Right forelimb (tissue), 1 donor: Measurements from ENCODE around the gene CRB3.
A peak's percentile ranks its signal among the peaks of the same experiment; 100 is the strongest.

ENCODE experiments used
- DNase-seq: peaks from one replicate; pipeline ENCODE4 v3.0.0-alpha.2; 2018

The CRB3 gene

DNA sequence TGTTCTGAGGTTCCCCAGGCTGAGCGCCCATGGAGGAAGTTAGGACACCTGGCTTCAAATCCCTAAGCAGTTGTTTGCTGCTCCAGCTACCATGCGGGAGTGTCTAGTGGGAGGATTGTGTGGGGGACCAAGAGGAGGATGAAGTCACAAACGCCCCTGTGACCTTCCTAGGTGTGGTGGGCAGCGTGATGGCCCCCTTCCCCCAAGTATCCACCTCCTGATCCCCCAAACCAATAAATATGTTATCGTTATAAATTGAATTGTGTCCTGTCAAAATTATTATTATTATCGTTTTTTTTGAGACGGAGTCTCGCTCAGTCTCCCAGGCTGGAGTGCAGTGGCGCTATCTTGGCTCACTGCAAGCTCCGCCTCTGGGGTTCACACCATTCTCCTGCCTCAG lies 30.4 kb upstream of the CRB3 start, which contains the start of gene SLC25A41:
Gene SLC25A41, minus strand, starts transcription at position 101 of the 400 bp plus-strand sequence. Its CDS starts 70 bp downstream, at position 31.
- no peak for DNase-seq

DNA sequence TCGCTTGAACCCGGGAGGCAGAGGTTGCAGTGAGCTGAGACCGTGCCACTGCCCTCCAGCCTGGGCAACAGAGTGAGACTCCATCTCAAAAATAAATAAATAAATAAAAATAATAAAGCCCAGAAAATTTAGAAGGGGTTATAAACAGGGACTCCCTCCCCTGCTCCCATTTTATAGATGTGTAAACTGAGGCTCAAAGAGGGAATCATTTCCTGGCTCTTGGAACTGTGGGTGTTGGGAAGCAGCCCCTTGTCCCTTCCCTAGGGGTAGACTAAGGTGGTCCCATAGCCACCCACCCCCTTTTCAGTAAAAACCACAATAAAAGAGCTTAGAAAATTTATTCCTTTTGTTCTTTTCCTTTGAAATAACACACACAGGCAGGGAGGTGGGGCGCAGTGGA lies 24.3 kb upstream of the CRB3 start:
- DNase-seq, result no peak

DNA sequence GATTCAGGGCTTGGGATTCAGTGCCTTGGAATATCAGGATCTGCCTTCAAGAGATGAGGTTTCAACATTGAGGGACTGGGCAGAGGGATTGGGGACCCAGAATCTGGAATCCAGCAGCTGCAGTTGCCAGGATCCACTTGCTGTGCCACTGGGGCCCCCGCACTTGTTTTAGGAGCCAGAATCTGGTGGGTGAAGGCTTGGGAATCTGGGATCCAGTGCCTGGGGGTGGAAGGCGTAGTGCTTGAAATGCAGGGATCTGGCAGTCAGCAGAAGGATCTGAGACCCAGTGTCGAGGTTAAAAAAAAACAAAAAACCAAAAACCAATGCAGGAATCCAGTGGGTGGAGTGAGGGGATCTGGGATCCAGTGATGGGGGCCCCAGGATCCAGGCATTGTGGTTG lies 23.2 kb upstream of the CRB3 start:
- no peak for DNase-seq

DNA sequence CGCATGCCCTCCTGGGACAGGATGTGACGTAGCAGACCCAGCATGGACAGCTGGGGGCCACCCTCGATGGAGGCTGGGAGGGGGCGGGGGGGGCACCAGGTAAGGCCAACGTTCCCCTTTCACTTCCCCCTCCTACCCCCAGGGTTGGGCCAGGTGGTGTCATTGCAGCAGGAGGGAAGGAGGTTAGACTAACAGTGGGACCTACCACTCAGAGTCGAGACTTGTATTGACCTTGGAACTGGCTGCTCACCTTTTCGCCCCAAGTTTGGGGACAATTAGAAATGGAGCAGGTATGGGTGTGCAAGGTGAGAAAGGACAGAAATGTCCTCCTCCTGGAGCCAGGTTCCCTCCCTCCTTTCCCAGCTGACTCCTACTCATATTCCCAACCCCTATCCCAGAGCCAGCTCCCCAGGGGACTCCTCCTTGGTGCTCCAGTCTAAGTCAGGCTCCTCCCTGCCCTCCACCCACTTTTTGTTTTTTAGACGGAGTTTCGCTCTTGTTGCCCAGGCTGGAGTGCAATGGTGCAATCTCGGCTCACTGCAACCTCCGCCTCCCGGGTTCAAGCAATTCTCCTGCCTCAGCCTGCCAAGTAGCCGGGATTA lies 21.9 kb upstream of the CRB3 start:
- no peak for DNase-seq

DNA sequence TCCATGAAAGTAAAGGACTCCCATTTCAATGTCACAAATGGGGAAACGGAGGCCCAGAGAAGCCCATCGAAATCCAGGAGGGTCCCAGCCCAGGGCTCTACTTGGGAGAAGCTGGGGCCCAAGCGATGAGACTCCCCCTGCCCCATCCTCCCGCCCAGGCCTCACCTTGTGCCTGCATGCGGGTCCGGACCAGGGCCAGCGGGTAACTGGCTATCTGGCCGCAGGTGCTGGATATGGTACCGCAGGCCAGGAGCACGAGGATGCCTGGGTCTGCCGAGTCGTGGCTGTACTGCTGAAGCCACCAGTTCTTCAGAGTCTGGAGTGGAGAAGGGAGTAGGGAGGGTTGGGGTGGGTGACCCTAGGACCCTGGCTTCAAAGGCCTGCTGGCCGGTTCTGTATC lies 20.1 kb upstream of the CRB3 start:
- no peak for DNase-seq

DNA sequence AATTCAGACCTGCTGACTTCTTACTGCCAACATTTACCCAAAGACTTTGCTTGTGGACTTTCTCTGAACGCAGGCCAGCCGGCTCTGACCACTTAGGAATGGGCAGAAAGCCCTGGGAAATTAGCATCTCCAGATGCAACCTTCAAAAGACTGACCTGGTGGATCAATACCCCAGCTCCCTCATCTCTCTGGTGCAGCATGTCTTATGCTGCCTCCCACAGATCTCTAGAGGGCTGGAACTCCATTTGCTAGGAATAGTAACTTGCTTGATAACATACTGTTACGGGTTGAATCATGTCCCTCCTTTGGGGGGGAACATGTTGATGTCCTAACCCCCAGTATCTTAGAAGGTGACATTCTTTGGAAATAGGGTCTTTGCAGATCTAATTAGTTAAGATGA lies 17.6 kb upstream of the CRB3 start:
- DNase-seq, result no peak

DNA sequence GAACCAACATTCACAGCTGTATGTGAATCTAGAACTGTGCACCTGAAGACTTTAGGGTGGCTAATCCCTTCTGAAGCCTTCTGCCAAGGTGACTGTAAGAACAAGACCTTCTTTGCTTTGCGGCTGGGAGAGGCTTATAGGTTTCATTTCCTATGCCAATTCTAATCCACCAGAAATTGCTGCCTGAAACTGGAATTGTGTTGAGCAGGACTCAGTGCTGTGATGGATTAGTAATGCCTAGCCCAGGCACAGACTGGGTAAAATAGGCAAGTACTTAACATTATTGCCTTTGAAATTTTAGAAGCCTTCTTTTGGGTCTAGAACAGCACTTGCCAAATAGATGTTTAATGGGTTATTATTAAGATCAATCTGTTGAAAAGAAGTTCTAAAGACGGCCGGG lies 16.0 kb upstream of the CRB3 start:
- no peak for DNase-seq

DNA sequence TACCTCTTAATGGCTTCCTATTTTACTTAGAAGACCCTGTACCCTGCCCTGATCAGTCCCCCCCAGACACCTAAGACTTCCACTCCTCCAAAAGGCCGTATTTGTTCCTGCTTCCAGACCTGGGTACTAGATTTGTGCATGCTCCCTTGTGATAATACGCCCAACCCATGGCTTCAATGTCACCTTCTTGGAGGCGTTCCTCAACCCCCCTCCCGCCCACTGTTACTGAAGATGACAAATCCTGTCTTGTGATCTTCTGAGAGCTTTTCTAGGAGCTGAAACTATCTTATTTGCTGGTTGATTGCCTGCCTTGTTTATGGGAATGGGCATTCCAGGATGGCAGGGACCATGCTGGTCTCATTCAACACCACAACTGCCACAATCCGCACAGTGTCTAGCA lies 13.9 kb upstream of the CRB3 start:
- no peak for DNase-seq

DNA sequence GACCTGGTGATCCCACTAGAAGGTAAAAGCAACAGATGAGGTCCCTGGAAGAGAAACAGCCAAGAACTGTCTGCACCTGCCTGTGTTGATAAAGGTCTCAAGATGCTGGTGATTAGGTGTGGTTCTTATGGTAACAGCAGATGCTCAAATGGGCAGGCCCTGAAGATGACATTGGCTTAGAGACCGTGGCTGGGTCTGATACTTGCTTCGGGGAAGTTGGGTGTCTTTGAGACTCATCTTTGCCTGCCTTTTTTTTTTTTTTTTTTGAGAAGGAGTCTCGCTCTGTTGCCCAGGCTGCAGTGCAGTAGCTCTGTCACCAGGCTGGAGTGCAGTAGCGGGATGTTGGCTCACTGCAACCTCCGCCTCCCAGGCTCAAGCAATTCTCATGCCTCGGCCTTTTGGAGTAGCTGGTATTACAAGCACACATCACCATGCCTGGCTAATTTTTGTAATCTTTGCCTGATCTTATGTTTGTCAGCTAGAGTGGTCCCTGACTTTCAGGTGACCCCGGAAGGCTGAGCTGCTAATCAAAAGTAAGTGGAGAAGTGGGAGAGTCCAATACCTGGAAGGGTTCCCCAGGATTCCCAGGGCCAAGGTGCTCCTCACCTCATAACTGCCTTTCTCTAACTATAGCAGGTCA lies 12.4 kb upstream of the CRB3 start:
- DNase-seq, result no peak

DNA sequence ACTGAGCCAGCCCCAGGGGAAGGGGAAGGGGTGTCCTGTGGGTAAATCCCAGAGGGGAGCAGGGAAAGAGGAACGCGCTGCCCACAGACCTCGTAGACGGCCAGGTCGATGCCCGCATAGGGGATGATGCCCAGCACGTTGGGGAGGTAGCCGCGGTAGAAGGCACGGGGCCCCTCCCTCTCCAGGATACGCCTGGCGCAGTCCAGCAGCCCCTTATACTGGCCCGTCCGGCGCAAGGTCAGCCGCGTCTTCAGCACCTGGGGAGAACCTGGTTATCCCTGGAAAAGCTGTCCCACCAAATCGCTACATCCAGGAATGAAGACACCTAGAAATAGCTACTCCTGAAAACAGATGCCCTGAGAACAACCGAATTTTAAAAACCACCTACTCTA lies 11.9 kb upstream of the CRB3 start:
- no peak for DNase-seq

DNA sequence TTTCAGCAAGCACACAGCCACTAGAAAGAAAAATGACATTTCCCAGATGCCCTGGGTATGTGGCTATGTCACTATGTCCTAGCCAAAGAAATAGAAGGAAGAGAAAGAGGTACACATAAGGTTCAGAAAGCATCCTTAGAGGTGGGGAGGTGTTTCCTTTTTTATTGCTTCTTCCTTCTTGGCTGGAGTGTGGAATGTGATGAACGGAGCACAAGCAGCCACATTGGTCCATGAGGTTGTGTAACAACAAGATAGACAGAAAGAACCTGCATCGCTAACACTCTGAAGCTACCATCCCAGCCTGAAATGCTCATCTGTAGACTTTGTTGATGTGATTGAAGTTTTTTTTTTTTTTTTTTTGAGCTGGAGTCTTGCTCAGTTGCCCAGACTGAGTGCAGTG lies 11.2 kb upstream of the CRB3 start:
- DNase-seq, result no peak

DNA sequence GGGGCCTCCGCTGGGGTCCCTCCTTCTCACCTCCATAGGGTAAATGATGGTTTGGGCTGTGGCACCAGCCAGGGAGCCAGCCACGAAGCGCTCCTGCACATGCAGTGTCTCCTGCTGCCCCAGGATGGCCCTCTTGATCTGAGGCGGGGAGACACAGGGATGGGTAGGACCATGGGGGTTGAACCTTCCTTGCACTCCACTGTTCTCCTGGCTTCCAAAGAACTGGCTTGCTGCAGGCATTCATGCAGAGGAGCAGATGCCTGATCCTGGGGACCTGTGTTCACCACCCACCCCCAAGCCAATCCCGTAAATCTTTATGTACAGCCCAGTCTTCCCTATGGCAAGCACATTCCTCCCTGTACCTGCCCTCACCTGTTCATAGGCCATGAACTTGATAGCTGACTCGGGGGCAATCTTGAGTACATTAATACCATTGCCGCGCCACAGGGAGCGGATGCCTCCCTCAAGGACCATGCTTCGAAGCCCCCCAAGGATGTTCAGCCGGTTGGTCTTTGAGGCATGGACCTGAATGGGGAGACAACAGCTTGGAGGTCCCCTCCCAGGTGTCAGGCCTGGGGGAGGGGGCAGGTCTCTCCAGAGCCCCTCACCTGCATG lies 10.0 kb upstream of the CRB3 start:
- DNase-seq, result no peak

DNA sequence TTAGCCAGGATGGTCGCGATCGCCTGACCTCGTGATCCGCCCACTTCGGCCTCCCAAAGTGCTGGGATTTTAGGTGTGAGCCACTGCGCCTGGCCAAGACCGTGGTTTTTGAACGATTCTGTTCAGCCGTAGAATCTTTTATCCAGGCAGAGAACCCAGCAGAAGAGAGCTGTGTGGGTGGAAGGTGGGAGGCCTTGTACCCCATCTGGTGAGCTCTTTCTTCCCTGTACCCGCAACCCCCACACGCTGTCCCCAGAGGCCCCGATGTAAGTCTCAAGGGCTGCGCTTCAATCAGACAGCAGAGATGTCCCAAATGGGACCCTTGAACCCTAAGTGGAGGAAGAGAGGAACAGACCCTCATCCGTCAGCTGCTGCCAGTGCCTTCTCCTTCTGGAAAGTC lies 8.1 kb upstream of the CRB3 start:
- DNase-seq, result no peak

DNA sequence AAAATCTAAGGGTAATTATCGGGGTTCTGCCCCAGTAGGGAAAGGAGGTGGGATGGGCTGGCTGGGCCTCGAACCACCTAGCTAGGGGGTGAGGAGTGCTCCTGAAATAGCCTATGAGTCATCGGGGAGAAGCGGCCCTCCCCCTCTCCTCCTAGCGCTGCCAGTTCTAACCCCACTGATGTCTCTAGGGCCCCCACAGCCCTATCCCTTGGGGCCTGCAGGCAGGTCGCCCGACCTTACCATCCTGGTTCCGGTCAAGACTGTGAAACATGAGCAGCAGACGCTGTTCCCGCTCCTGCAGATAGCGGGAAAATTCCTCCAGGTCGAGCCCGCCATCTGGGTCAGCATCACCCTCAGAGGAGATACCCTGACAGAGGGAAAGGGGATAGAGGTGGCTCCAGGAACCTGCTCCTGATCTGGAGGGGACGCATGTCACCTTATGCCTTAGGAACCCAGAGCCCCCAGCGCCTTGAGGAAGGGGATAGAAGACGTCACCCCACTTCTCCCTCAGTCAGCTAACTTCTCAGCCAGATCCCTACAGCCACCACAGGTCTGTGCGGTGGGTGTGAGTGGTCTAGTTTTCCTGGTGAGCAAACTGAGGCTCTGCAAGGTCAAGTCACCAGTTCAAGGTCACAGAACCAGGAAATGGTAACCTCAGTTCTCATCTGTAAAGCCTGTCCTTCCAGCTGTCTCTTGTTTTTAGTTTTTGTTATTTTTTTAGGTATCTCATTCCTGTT lies 5.9 kb upstream of the CRB3 start:
- DNase-seq, result no peak

DNA sequence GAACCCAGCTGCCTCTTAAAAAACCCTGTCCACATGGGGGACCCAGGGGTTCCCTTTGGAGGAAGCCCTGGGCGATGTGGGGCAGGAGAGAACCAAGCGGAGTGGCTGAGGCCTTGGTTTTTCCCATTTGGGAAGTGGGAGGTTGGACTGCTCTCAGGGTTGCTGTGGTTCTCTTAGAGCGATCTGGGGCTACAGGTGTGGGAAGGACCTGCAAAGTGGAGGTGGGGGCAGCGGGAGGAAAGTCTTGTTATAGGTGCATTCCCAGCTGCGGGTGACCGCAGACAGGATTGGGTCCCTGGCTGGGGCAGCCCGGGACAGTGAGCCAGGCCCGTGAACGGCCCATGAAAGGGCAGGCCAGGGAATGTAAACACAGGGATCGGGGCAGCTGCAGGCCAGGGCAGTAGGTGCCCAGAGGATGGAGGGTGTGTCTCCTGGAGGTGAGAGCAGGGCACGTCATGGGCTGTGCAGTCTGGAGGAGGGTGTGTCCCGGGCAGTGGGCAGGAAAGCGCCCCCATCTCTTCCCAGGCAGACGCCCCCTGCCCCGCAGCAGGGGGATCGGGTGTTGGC lies 5.3 kb upstream of the CRB3 start:
- no peak for DNase-seq

DNA sequence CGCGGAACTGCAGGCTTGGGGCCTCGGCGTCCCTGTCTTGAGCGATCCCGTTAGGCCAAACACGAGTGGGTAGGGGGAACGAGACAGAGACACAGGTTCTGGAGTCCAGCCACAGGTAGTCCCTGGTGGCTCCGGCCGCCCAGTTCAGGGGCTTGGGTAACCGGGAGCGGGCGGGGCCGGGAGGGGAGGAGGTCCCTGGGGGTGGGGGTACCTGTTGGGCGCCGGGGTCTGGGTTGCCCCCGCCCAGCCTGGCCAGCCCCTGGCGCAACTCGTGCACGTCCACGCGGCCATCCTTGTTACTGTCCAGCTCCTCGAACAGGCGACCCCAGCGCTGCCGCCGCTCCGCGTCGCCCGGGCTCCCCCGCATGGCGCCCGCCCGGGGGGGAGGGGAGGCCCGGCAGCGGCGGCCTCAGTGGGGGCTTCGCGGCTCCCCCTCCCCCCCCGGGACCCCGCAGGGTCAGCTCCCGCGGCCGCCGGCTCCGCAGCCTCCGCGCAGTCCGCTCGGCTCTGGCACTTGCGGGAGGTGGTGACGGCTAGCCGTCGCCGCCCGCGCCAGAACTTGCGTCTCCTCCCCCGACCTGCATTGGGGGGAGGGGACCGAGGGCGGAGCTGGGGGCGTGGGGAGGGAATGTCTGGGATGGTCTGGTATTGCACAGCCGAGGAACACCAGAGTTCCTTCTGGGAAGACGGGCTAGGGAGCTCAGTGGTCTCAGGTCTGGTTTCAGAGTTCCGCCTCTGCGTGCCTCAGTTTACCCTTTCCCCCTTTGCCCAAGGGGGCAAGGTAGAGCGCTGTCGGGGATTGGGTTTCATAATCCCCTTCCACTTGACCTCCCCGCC lies 4.6 kb upstream of the CRB3 start, which contains the start of gene SLC25A23:
Gene SLC25A23, minus strand, starts transcription at position 531 of the 837 bp plus-strand sequence. Its CDS starts 164 bp downstream, at position 367.
- peak; percentile 91 for DNase-seq

DNA sequence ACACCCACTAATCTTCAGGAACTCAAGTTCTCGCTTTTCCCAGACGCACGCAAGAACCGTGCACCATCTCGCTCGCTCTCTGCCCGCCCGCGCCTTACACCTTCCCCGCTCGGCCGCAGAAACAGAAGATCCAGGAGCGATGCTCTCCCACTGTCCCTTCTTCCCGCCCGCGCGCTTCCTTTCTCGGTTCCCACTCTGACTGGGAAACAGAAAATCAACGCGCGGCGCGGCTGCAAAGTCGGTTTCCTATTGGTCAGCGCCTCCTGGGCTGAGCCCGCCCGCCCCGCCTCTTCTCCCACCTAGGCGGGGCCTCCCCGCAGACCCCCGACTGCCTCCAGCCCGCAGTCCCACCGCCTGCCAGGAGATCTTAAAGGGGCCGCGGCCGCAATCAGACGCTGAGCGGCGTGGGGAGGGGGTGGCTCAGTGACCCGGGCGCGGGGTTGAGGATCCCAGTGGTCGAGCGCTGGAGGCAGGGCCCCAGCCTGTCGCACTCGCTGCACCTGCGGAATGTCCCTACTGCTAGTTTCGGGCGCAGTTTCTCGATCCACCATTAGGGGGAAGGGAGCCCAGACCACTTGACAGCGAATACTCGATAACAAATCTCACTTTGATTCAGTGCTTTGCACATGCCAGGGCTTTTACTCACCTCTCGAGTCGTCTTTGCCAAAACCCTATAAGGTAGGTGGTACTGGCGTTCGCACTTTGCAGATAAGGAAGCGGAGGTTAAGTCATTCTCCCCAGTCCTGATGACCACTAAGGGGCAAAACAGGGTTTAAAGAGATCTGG lies 3.8 kb upstream of the CRB3 start:
- DNase-seq, result peak; percentile 98

DNA sequence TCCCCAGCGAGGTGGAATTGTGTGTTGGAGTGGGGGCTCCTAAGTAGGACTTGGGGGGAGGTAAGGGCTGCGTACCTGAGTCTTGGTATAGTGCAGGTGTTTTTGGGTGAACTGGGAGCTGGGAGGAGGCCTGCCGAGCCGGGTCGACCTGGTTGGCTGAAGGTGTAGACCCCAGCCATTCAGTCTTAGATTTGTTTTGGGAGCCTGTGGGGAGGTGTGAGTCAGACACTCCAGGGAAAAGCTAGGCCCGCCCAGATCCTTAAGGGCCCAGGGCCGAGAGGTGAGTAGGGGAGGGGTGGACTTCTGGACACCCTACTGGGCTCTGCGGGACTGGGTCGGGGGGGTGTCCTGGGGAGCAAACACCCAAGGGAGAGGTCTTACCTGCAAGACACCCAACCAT lies 935 bp downstream of the CRB3 start:
- no peak for DNase-seq

DNA sequence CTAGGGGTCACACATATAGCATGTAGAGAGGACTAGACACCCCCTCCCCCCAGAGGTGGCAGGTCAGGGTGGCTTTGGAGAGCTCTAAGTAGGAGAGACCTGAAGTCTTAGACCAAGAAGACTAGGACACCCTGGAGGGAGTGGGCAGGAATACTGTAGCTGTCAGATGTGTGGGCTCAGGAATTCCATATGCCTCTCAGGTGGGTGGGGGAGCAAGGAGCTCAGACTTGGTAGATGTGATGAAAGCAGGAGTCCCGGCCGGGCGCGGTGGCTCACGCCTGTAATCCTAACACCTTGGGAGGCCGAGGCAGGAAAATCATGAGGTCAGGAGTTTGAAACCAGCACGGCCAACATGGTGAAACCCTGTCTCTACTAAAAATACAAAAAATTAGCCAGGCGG lies 1.6 kb downstream of the CRB3 start:
- DNase-seq, result no peak

DNA sequence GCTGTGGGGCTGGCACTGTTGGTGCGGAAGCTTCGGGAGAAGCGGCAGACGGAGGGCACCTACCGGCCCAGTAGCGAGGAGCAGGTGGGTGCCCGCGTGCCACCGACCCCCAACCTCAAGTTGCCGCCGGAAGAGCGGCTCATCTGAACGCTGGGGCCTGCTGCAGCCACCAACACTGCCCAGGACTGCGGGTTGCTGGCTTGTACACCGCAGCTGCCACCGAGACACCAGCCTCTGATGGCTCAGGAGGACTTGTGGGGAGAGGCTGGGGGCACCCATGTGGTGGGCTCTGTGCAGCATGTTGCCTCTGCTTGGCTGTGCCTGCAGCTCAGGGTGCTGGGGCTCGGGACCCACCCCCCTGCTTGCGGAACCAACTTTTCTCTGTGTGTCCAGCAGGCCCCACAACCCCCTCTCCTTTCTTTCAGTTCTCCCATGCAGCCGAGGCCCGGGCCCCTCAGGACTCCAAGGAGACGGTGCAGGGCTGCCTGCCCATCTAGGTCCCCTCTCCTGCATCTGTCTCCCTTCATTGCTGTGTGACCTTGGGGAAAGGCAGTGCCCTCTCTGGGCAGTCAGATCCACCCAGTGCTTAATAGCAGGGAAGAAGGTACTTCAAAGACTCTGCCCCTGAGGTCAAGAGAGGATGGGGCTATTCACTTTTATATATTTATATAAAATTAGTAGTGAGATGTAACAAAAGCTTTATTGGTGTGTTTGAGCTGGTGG lies 2.6 kb downstream of the CRB3 start:
- no peak for DNase-seq

DNA sequence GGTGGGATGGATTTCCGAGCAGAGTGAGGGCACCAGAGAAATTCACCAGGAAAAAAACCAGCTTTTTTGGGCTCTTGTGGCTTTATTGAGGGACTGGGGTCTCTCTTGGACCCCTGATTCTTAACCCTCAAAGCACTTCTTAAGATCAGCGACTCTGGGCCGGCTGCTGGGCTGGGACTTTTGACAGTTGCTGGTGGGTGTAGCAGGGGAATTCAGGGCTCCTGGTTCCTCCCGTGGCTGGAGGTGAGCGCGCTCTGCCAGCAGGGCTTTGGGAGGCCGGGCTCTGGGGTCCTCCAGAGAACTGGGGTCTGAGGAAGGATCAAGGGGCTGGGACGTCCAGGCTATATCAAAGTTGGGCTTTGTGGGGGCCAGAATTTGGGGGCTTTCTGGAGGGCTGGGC lies 3.3 kb downstream of the CRB3 start:
- DNase-seq, result no peak
